ENCODE data around the gene DBNDD2. TPM values are rescaled to one million over a fixed set of nuclear protein-coding genes. Genes with fewer than 3 reads are reported as not detected.

The DBNDD2 gene
- total RNA-seq, 4 donors from 2014 or later = 74.5 to 122 (median 84.9) TPM

DNA sequence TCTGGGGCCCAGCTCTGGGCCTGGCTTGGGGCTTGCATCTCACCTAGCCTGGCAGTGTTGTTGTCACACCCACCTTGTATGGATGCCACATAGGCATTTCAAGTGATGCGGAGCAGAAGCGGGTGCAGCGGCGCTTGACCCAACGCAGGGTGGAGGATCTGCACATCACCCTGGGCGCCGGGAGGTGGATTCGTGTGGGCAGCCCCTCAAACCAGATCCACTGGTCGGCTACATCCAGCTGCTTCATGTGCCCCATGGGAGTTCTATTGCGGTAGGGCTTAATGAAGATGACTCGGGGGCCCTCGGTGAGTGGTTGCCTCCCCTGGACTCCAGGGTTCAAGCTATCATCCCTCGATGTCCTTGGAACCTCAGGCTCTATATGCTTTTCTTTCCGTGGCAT is 33.1 kb upstream of the DBNDD2 start:
- TF ChIP-seq EP300 (IDR thresholded peaks at IDR 0.05; ENCODE audit: low read depth) = no peak
- no peak for TF ChIP-seq POLR2AphosphoS5 (IDR thresholded peaks at IDR 0.05)
- TF ChIP-seq, protein P1, sequence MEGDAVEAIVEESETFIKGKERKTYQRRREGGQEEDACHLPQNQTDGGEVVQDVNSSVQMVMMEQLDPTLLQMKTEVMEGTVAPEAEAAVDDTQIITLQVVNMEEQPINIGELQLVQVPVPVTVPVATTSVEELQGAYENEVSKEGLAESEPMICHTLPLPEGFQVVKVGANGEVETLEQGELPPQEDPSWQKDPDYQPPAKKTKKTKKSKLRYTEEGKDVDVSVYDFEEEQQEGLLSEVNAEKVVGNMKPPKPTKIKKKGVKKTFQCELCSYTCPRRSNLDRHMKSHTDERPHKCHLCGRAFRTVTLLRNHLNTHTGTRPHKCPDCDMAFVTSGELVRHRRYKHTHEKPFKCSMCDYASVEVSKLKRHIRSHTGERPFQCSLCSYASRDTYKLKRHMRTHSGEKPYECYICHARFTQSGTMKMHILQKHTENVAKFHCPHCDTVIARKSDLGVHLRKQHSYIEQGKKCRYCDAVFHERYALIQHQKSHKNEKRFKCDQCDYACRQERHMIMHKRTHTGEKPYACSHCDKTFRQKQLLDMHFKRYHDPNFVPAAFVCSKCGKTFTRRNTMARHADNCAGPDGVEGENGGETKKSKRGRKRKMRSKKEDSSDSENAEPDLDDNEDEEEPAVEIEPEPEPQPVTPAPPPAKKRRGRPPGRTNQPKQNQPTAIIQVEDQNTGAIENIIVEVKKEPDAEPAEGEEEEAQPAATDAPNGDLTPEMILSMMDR (IDR thresholded peaks at IDR 0.05) = no peak
- TF ChIP-seq POLR2A (IDR thresholded peaks at IDR 0.05) = no peak
- WGBS, 2 donors (ENCODE audit: low coverage in 1 of 2) = 95% methylated on average over 14 of the region's 14 CpGs; no CpG with 5 or more reads in 1 of the 2 donors
- H3K27ac ChIP-seq = no peak overlapping the region
- no peak for DNase-seq
- no peak overlapping the region for H3K4me3 ChIP-seq
- intact Hi-C loops (cut with DNase I; ENCODE audit: low total_unique reads) (loop anchor here (5.0 kb wide), 2 partner anchors 58 to 62 kb away; no protein-coding TSS in a partner anchor), in situ Hi-C loops (cut with MboI; ENCODE audit: low pct_ligation_motif_present in 1 of 4, low pct_unique_long_range_greater_than_20kb in 1 of 4, low sequenced_read_pairs in 3 of 4) (loop anchor here in 3 of 4 donors (10.0 kb wide), 2 partner anchors 60 to 70 kb away; no protein-coding TSS in a partner anchor)
- peaks cover 8 to 26% (median 14%) of the 10 kb centered on the region in 4 donors for H3K4me1 ChIP-seq
- no peaks in the 10 kb centered on the region for H3K9me3 ChIP-seq
- H3K27me3 ChIP-seq = no peaks in the 10 kb centered on the region
- no peaks in the 10 kb centered on the region for H3K36me3 ChIP-seq

DNA sequence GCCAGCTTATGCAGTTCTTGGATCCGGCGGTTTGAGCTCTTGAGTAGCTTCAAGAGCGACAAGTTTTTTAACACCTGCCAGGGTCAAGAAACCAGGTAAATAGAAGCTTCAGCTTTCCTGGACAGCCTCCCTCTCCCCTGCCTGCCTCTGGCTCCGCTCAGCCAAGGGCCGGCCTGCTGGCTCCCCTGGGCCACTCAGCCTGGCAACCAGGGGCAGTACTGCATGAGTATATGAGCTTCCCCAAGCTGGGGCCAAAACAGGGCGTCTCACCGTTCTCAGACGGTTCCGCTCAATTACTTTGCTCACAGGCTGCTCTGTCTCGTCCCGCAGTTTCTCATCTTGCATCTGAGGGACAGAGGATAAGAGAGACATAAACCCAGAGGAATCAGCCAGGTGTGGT is 30.8 kb upstream of the DBNDD2 start:
- H3K27me3 ChIP-seq = no peaks in the 10 kb centered on the region
- no peak overlapping the region for H3K27ac ChIP-seq
- H3K4me3 ChIP-seq = no peak overlapping the region
- H3K36me3 ChIP-seq = no peaks in the 10 kb centered on the region
- no peak for TF ChIP-seq POLR2A (IDR thresholded peaks at IDR 0.05)
- TF ChIP-seq, protein P1 (IDR thresholded peaks at IDR 0.05) = no peak
- TF ChIP-seq EP300 (IDR thresholded peaks at IDR 0.05; ENCODE audit: low read depth) = no peak
- TF ChIP-seq POLR2AphosphoS5 (IDR thresholded peaks at IDR 0.05) = no peak
- 86% methylated on average over 11 of the region's 11 CpGs; no CpG with 5 or more reads in 1 of the 2 donors for WGBS, 2 donors (ENCODE audit: low coverage in 1 of 2)
- in situ Hi-C loops (cut with MboI; ENCODE audit: low pct_ligation_motif_present in 1 of 4, low pct_unique_long_range_greater_than_20kb in 1 of 4, low sequenced_read_pairs in 3 of 4) = loop anchor here in 3 of 4 donors (10.0 kb wide), 2 partner anchors 58 to 68 kb away; no protein-coding TSS in a partner anchor
- no peaks in the 10 kb centered on the region for H3K9me3 ChIP-seq
- no peak for DNase-seq
- peaks cover 8 to 16% (median 13%) of the 10 kb centered on the region in 4 donors for H3K4me1 ChIP-seq
- intact Hi-C loops (cut with DNase I; ENCODE audit: low total_unique reads) = no loop called here

DNA sequence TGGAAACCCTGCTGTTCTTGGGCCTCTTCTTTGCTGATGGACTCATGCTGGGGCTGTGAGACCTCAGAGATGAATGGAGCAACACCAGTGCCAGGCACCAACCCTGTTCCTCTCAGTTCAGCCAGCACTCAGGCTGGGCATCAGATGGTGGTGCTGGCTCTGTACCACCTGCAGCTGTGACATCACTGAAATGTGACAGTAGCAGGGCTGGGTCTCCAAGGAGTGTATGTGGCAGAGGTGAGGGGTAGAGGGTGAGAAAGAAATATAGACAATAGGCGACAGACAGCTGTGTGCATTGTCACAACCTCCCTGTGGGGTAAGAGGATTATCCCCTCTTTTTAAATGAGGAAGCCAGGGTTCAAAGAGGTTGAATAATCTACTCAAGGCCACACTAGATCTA is 29.9 kb upstream of the DBNDD2 start, which contains the start of gene TP53TG5:
TSS of gene TP53TG5 (minus strand) at position 135 of the 400 bp plus-strand sequence. CDS start at position 46, 89 bp downstream.
- Histone ChIP-seq H3K27me3 (no peaks in the 10 kb centered on the region), H3K9me3 (no peaks in the 10 kb centered on the region), H3K4me1 (peaks cover 4 to 9% (median 5%) of the 10 kb centered on the region in 4 donors), H3K36me3 (no peaks in the 10 kb centered on the region), H3K27ac (no peak within 1 kb of the TSS), H3K4me3 (no peak within 1 kb of the TSS)
- TF ChIP-seq POLR2AphosphoS5 (IDR thresholded peaks at IDR 0.05) (no peak), POLR2A (IDR thresholded peaks at IDR 0.05) (no peak), EP300 (IDR thresholded peaks at IDR 0.05; ENCODE audit: low read depth) (no peak)
- TF ChIP-seq, protein P1 (IDR thresholded peaks at IDR 0.05) = no peak
- DNase-seq = no peak
- WGBS, 2 donors (ENCODE audit: low coverage in 1 of 2) = 81% methylated on average over 1 of the region's 1 CpG; no CpG with 5 or more reads in 1 of the 2 donors
- intact Hi-C loops (cut with DNase I; ENCODE audit: low total_unique reads) (no loop called here), in situ Hi-C loops (cut with MboI; ENCODE audit: low pct_ligation_motif_present in 1 of 4, low pct_unique_long_range_greater_than_20kb in 1 of 4, low sequenced_read_pairs in 3 of 4) (loop anchor here in 3 of 4 donors (10.0 kb wide), 2 partner anchors 57 to 67 kb away; no protein-coding TSS in a partner anchor)

DNA sequence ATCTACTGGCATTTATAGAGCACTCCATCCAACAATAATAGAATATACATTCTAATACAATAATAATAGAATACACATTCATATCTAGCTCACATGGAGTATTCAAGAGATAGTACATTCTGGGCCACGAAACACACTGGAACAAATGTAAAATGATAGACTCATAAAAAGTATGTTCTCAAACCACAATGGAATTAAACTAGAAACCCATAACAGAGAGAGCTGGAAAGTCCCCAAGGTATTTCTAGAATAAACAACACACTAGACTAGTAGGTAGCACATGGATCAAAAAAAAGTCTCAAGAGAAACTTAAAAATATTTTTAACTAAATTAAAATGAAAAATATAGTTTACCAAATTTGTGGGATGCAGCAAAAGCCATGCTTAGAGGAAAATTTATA is 20.8 kb upstream of the DBNDD2 start:
- no peaks in the 10 kb centered on the region for H3K36me3 ChIP-seq
- no peak for TF ChIP-seq POLR2A (IDR thresholded peaks at IDR 0.05)
- no peak for TF ChIP-seq POLR2AphosphoS5 (IDR thresholded peaks at IDR 0.05)
- TF ChIP-seq EP300 (IDR thresholded peaks at IDR 0.05; ENCODE audit: low read depth) = no peak
- TF ChIP-seq, protein P1 (IDR thresholded peaks at IDR 0.05) = no peak
- intact Hi-C loops (cut with DNase I; ENCODE audit: low total_unique reads) = no loop called here
- H3K27ac ChIP-seq = no peak overlapping the region
- no peak for DNase-seq
- no peak overlapping the region for H3K4me3 ChIP-seq
- no peaks in the 10 kb centered on the region for H3K4me1 ChIP-seq
- WGBS, 2 donors (ENCODE audit: low coverage in 1 of 2) = 89 to 91% methylated on average over 1 of the region's 1 CpG
- H3K9me3 ChIP-seq = no peaks in the 10 kb centered on the region
- no peaks in the 10 kb centered on the region for H3K27me3 ChIP-seq
- in situ Hi-C loops (cut with MboI; ENCODE audit: low pct_ligation_motif_present in 1 of 4, low pct_unique_long_range_greater_than_20kb in 1 of 4, low sequenced_read_pairs in 3 of 4) = no loop called here
